ENCODE measurements around the gene IL1B. TPM values are rescaled to one million over a fixed set of nuclear protein-coding genes. Genes with fewer than 3 reads are reported as not detected.

IL1B gene
- total and polyA plus RNA-seq, 2 of the 8 experiments (the other 6 are each of a cell fraction or from before 2014, with no cell fraction given) = not detected

DNA sequence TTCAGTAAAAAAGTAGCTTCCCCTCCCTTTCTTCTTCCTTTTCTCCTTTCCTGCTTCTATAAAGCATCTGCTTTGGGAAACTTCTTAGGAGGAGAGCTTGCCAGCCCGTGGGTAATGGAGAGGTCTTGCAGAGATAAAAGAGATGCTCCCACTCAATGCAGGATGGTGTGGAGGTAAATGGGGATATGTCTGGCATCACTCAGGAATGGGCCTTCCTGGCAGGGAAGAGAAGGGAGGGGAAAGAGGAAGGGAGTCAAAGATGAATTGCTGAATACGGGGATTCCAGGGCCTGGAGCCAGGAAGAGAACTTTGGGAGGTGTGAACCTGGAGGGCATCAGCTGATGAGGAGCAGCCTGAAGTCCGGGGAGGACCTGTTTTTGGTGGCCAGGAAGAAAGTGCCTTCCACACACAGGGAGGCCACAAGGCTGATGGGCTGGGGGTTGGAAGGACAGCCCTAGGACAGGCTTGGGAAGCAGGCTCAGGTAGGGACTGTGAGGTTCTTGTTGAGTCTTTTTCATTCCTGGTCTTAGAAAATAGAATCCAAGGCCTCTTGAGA, 25.2 kb downstream of the IL1B start:
- peak overlapping the region; percentile 77; the same call in 1 of the 2 replicates for H2BK5ac ChIP-seq (ENCODE audit: low read depth, low read length)
- no peak overlapping the region for H4K5ac ChIP-seq (ENCODE audit: insufficient read length, low read depth, low read length)
- H3K4ac ChIP-seq (replicated peaks; ENCODE audit: insufficient read length, low read depth, low read length) = no peak overlapping the region
- no peak for TF ChIP-seq NRF1 (IDR thresholded peaks at IDR 0.05; ENCODE audit: low read depth, low read length)
- peak overlapping the region; percentile 68; the same call in 1 of the 2 replicates for H2BK12ac ChIP-seq (ENCODE audit: low read depth, low read length)
- H2AFZ ChIP-seq (ENCODE audit: low read length) = no peak overlapping the region
- H3K14ac ChIP-seq (ENCODE audit: insufficient read length) = no peak overlapping the region
- ChIA-PET CTCF (ENCODE audit: partially characterized antibody) (interaction anchor here (1.4 to 2.5 kb wide), 2 partner anchors 74 to 85 kb away, joined by 5 to 8 read pairs; no protein-coding TSS in a partner anchor), POLR2A (ENCODE audit: partially characterized antibody) (no interaction called here)
- H3K9ac ChIP-seq (replicated peaks in 1 of 4; ENCODE audit: extremely low read depth in 1 of 4, low read depth in 3 of 4, low read length in 3 of 4) = no peak overlapping the region
- H3K23ac ChIP-seq (ENCODE audit: insufficient read length) = no peak overlapping the region
- no peak for FAIRE-seq
- H3K4me2 ChIP-seq (ENCODE audit: insufficient read depth in 1 of 2, low read depth in 2 of 2, low read length in 2 of 2) = no peak overlapping the region
- H3K23me2 ChIP-seq (ENCODE audit: low read depth, low read length) = no peaks in the 10 kb centered on the region
- no peaks in the 10 kb centered on the region for H3K9me3 ChIP-seq (ENCODE audit: insufficient read depth in 2 of 2, low read depth in 1 of 2, low read length in 1 of 2)
- no peak for DNase-seq (ENCODE audit: low read depth in 1 of 2, low spot score in 2 of 2)
- WGBS, 2 experiments (ENCODE audit: extremely low coverage in 1 of 2, insufficient coverage in 1 of 2, insufficient read length in 1 of 2, insufficient replicate concordance in 2 of 2, low coverage in 1 of 2, low lambda C conversion rate in 2 of 2, missing lambda C conversion rate in 1 of 2) = 88% methylated on average over 3 of the region's 3 CpGs; no CpG with 5 or more reads in 1 of the 2 experiments
- no peaks in the 10 kb centered on the region for H4K20me1 ChIP-seq (replicated peaks in 1 of 2; ENCODE audit: control insufficient read depth in 1 of 2, insufficient read depth in 2 of 2, low read length in 2 of 2)
- no peaks in the 10 kb centered on the region for H3K79me2 ChIP-seq (ENCODE audit: control insufficient read depth in 1 of 2, insufficient read depth in 2 of 2, low read length in 2 of 2)
- no peaks in the 10 kb centered on the region for H3K36me3 ChIP-seq (ENCODE audit: control insufficient read depth in 2 of 4, insufficient read depth in 4 of 4, low read length in 3 of 4)
- H2BK120ac ChIP-seq (replicated peaks; ENCODE audit: low read depth, low read length) = peak overlapping the region; percentile 11
- peak overlapping the region; percentile 66; the same call in 1 of the 2 replicates for H2BK20ac ChIP-seq (ENCODE audit: low read length)
- no peak overlapping the region for H3K27ac ChIP-seq (ENCODE audit: low read depth, low read length)
- H2AK5ac ChIP-seq (ENCODE audit: low read depth, low read length) = no peak overlapping the region
- H3K27me3 ChIP-seq (replicated peaks in 1 of 4; ENCODE audit: control insufficient read depth in 3 of 4, extremely low read depth in 1 of 4, insufficient read depth in 3 of 4, low read length in 3 of 4) = no peaks in the 10 kb centered on the region
- H4K8ac ChIP-seq (ENCODE audit: extremely low read depth, insufficient read depth, low read length) = no peak overlapping the region
- H3K18ac ChIP-seq (ENCODE audit: extremely low read depth, low read length) = peak overlapping the region; percentile 60; the same call in 1 of the 2 replicates
- H3K56ac ChIP-seq (replicated peaks; ENCODE audit: insufficient read length, low read depth, low read length) = no peak overlapping the region
- H3K79me1 ChIP-seq (ENCODE audit: low read depth, low read length) = no peaks in the 10 kb centered on the region
- peak overlapping the region; percentile 96; the same call in 1 of the 2 replicates for H2BK15ac ChIP-seq (ENCODE audit: low read length)
- H3K4me1 ChIP-seq (replicated peaks in 1 of 4; ENCODE audit: control insufficient read depth in 3 of 4, insufficient read depth in 4 of 4, low read length in 3 of 4) = peaks cover 0 to 15% (median 5%) of the 10 kb centered on the region in 4 experiments; a peak in 6 of 7 replicates
- H3K4me3 ChIP-seq (ENCODE audit: extremely low read depth in 1 of 4, insufficient read depth in 2 of 4, low read depth in 3 of 4, low read length in 4 of 4) = no peak overlapping the region
- H4K91ac ChIP-seq (replicated peaks; ENCODE audit: insufficient read length, low read length) = no peak overlapping the region

Measured in H1 (cell line).